HG03520 (cell line): ENCODE measurements around the gene TSPAN3.

Experiments
- ATAC-seq: cut with Tn5 transposase; IDR thresholded peaks from one replicate; pipeline ENCODE4 v1.9.1; 2021; ENCODE audit warnings: mild to moderate bottlenecking, moderate library complexity; ENCODE audit not compliant: unreplicated experiment

The TSPAN3 gene

DNA sequence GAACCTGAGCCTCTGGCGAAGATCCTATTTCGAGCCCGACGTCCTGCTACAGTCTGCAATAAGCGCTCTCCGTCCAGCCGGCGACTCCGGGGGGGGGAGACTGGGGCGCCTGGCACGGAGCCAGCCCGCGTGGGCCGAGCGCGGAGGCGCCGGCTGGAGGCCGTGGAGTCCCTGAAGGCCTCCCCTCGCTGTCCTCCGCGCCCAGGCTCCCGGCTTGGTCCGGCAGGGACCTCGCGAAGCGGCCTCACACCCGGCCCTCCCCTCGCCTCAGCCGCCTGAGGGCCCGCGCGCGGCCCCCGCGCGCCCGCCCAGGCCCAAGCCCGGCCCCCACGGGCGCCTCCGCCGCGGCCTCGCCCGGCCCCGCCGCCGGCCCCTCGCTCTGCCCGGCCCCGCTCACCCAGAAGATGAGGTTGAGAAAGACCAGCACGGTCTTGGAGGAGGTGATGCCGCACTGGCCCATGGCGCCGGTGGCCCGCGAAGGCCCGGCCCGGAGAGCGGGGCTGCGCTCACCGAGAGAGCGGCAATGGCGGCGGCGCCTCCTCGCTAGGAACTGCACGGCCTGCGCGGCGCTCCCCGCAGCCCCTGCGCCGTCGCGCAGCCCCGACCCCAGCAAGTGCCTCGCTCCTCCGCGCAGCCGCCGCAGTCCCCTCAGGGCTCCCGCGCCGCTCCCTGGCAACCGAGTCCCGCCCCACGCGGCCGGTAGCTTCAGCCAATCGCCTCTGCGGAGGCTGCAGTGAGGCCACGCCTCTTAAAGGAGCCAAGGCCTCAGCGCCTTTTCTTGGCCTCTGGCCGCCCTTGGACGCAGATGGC, at the start of gene TSPAN3:
Gene TSPAN3, minus strand, starts transcription at position 615 of the 810 bp plus-strand sequence. Its CDS starts 155 bp downstream, at position 460.
- ATAC-seq, result peak; percentile 90

DNA sequence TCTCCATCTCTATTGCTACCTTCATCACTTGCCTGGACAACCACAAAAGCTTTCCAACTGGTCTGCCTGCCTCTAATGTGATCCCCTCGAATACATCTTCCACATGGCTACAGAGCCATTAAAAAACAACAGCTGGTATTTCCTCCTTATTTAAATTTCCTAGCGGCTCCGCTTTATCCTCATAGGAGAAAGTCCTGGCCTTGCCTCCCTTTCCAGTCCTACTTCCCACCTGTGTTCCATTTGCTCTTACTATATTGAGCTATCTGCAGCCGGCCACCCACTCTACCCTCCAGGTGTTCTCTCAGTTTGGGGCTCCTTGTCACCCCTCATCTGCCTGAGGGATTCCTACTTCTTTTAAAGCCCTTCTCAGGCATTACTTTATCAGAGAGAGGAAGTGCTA, 49.7 kb upstream of the TSPAN3 start:
- ATAC-seq, result no peak

DNA sequence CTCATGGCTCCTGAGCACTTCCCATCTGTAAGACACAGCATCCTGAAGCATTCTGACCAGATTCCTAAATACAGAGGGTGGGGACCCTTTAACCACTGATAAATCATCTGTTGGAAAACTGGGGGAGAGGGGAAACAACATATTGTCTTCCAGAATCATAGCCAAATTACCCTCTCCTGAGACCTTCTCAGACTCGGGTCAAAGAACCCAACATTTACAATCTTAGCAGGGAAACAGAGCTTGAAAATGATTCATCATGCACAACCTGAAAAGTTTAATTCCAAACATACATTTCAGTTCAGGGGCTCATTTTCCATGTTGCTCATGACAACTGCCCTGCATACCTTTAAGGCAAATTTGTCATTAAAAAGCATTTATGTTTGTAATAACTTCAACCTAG, 48.5 kb upstream of the TSPAN3 start:
- no peak for ATAC-seq

DNA sequence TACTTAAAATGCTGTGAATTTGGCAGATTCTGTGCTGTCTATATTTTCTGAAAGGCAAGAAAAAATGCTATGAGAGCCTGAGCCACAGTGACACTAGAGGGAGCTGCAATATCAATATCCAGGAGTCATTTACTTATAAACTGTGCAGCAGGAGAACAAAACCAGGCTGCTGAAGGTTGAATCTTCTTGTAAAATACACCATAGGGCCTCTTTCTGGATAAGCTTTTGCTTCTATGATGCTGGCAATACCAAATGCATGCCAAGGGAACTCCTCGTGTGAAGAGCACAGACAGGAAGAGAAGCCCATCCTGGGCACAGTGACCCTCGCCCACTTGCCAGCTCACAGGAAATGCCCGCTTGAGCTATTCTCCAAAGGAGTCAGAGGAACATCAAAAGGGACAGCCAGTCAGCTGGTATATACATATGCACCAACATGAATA, 48.0 kb upstream of the TSPAN3 start:
- no peak for ATAC-seq

DNA sequence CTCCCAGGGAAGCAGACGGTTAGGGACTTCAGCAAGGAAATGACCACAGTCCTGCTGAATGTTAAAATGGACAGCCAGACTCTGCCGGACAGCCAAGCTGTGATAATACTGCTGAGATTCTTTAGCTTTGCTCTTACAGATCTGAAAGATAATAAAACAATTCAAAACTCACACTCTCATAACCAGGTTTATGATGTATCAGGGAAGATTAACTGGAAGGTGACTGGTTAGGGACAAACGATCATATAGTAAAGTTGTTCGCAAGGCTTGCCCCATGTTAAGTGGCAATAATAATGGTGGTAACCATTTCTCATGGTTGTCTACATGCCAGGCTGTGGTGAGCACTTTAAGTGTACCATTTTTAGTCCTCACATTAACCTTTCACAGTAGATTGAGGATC, 44.3 kb upstream of the TSPAN3 start:
- no peak for ATAC-seq

DNA sequence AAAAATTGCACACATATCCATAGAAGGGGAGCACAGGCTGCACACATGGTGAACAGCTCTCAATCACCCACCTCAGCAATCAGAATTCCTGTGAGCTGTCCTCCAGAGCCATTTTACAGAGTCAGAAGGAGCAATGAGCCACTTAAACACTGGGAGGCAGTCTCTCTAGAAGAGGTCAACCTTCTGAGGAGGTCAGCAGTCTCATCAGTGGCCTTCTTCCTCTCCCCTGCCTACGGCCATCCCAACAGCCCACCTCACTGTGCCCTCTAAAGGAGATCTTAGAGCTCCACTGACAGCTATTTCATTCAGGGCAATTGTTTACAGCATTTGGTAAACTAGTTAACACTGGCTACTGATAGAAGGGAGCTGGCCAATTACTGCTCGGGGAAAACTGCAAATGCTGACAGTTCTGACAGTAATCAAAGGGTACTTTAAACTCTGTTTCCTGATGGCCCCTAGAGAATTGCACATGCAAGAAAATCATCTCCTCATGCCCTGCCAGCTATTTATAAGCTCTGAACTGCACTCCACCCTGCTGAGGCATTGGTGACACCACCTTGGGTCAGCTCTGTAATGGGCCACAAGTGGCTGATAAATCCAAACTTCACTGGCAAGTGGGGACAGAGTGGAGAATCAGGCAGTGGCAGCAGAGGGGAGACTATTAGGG, 42.1 kb upstream of the TSPAN3 start:
- ATAC-seq, result no peak

DNA sequence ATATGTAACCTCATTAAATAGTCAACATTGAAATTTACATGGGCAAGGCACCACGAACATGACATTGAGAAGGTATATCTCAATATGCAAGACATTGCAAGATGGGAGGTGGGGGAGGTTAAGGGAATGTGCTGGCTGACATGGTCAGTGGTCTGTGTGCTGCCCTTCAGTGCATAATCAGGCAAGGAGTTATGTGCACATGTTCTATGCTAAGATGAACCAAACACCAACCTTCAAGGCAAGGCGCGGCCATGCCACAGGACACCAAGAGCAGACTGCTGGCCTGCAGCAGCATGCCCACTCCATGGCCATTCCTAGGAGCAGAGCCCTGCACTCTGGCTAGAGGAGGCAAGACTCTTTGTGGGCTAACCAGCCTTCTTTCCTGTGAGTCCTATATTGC, 40.9 kb upstream of the TSPAN3 start:
- no peak for ATAC-seq

DNA sequence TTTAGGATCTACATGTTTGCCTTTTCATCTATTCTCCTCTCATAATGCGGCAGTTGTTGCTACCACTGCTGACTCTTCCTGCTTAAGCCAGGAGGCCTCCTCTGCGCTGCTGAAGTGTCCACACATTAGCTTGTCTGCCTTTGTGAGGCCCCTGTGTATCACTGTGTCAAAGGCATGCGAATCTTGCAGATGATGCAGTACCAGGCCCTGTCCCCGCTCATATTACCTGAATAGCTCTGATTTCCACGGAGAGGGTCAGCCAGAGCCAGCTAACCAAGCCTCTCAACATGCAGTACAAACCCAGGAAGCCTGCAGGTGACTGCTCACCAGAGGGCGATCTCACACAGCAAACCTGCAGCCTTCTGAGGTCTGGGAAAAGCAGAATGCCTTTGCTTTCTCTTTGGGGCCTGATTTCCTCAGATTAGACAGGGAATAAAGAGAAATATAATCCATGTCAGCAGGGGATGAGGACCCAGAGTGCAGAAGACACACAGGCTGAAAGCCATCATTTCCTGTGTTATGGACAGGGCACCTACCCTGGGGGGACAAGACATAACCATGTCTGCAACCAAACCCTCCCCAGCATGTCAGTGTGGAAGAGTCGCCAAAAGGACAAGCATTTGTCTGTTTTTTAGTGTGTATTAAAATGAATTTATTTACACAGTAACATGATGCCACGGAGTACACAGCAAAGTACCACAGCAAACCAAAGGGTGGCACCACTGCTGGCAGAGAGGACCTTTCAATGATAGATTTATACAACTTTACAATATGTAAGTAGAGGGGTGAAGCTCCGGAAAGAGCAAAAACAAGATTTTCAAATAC, 36.8 kb upstream of the TSPAN3 start:
- ATAC-seq, result no peak

DNA sequence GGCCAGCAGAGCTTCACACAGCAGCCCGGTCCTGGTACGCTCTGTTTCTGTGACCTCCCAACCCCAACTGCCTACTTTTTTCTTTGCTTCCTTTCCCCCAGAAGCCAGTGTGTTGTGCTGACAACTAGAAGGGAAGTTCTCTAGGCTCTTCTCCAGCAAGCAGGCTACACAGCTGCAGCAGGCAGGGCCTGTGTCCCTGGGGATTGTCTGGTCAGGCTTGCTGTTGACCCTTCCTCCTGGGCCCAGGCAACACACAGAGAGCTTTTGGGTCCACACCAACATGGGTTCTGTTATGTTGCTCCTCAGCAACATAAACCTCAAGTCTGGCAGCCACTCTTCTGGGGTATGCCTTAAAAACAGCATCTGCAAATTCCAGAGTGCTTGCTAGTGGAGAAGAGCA, 36.2 kb upstream of the TSPAN3 start:
- ATAC-seq, result no peak

DNA sequence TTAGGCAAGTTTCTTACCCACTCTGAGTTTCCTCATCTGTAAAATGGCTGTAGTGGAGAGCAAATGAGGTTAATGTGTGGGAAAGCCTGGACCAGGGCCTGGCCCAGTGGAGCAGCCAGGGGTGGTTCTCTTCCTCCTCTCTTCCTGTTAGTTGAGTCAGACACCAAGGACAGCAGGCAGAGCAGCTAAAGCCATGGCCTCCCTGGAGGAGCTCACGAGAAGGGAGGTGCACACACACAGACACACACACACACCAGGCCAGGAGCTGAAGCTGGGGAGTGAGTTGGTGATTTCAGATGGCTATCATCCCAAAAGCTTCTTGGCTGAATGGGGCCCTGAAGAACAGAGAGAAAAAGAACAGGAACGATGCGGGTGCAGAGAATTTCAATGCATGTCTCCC, 33.2 kb upstream of the TSPAN3 start:
- ATAC-seq, result no peak

DNA sequence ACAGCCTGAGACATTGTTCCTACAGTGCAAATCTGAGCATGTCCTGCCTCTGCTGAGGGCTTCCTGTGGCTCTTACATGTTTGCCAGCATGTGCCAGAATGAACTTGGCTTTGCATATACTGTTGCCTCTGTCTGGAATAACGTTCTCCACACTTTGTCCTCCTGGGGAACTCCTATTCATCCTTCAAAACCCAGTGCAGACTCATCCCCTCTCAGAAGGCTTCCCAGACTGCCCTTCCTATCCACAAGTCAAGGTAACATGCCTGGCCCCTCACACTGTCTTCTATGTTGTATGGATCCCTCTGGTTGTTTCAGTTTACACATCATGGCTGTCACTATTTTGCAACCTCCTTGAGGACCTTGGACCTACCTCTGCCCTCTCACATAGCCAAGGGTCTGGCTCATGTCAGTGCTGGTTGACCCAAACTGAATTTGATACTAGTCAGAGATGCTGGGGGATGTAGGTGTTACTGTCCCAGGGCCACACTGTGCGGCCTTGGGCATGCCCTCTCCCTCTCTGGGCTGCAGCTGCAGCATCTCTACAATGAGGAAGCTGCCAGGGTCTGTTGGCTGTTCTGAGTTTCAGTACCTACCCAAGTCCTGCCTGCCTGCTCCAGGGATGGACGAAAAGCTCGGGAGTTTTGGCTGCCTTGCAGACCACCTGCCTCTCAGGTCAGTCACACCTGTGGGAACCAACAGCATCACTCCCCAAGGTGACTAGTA, 29.0 kb upstream of the TSPAN3 start:
- ATAC-seq, result no peak

DNA sequence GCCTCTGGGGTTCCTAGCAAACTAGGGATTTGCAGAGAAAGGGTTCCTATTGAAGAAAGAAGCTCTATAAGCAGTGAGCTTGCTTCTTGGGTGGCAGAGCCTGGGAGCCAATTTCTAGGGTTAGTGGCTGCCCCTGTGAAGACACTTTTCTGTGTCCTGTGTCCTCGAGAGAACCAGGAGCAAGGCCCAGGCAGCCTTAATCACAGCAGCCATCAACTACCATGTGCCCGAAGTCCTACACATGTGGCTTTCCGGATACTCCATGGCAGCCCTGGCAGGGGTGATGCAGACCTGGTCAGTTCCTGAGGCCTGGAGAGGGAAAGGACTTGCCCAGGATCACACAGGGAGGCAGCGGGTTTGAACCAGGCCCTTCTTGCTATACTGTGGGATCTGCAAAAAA, 27.7 kb upstream of the TSPAN3 start:
- ATAC-seq, result no peak

DNA sequence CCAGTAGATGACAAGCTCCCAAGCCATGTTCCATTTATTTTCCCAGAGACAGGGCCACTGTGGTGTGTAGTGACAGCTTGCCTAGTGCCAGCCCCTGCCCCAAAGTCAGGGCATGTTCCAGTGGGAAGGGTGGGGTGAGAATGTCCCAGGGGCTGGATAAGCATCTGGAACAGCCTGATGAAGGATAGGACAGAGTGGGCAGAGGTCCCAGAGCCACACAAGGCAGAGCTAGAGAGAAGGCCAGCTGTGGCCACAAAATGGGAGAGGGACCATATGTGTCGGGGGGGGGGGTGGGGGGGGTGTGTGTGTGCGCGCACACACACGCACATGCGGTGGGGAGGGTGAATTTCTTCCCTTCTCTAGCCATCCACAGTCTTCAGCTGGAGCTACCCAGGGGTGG, 27.0 kb upstream of the TSPAN3 start:
- ATAC-seq, result no peak

DNA sequence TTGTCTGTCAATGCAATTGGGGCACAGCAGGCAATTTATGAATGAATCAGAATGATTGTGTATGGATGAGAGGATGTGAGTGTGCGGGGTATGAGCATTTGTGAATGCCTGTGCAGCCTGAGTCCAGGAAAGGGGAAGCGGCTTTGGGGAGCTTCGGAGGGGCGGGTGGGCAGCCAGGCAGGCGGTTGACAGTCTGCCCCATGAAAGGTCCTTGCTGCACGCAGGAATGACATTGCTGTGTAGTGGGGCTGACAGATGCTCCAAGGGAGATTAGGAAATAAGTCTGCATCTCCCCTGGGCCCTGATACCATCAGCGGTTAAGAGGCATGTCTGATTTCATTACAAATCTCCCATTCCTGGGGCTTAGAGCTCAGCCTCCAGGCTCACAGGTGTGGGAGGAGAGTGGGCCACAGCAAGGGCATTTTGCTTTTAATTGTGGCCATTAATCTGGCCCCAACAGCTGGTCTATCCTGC, 26.4 kb upstream of the TSPAN3 start:
- no peak for ATAC-seq

DNA sequence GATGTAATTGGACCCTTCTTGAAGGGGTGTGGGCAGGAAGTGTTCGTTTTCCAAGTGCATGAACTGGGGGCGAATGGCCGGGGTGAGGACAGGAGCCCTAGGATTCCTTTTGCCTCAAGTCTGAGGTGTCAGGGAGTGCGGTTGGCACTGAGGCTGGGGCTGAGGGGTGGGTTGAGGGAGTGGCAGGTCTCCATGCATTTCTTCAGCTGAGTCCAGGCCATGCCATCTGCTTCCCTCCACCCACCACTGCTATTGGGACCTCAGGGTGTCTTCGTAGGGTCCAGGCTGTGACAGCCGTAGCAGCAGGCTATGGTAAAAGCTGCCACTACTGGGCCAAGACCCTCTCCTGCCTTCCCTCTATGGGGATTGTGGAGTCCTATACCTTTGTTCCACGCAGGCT, 25.6 kb upstream of the TSPAN3 start:
- no peak for ATAC-seq

DNA sequence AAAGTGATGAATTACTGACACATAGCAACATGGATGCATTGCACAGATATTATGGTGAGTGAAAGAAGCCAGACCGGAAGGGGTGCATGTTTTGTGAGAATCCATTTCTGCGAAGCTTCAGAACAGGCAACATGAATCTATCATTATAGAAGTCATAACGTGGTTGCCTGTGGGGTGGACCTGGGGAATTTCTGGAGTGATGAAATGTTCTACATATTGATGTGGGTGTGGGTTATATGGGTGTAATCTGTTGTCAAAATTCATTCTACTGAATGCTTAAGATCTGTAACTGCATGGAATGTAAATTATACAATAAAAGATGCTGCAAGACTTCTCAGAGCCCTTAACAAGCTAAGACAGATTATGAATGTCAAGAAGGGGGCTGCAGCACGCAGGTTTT, 25.2 kb upstream of the TSPAN3 start:
- ATAC-seq, result no peak

DNA sequence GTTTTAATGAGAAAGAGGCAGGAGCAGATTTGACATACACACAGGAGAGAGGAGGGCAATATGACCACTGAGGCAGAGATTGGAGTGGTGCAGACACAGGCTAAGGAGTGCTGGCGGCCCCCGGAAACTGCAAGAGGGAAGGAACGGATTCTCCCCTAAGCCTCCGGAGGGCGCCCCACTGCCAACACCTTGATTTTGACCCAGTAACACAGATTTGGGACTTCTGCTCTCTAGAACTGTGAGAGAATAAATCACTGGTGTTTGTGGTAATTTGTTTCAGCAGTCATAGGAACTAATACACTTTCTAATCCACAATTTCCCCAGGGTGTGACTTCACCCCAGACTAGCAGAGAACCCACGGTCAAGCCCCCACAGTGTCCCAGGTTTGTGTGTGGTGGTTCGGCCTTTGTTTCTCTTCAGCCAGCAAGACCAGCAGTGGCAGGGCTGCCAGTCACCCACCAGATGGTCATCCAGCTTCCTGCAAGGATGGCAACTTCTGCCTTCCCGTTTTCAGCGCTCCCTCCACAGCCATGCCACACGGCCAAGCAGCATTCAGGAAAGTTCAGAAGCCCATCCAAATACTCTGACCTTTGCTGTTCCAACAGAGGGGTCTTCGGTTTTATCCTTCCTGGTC, 23.6 kb upstream of the TSPAN3 start:
- no peak for ATAC-seq

DNA sequence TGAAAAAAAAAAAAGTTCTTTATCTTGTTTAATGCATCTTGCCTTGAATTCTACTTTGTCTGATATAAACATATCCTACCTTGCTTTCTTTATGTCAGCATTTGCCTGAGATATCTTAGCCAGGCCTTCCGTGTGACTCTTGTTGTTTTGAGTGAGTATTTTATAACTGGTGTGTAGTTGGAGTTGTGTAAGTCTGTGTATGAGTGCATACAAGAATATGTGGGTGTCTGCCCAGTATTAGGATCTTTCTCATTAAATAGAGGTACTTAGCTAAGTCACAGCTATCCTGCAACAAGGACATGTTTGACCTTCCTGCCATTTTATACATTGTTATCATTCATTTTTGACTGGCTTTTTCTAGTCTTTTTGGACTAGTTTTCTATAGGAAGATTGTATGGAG, 22.5 kb upstream of the TSPAN3 start:
- no peak for ATAC-seq

DNA sequence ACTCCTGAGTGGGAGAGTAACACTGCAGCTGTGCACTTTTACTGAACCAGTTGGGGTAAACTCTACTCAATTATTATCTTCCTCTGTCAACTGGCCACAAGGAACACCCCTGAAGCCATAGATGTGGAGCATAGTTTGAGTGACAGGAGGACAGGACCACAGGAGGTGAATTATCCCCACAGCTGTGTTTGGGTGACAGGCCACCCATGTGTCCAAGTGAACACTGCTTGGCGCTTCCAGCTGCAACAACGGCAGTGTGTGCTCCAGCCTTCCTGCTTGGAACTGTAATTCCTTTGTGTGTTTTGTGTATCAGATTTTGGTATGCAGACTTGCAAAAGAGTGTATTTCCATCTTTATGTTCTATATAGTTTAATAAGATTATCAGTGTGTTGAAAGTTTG, 20.2 kb upstream of the TSPAN3 start:
- no peak for ATAC-seq

DNA sequence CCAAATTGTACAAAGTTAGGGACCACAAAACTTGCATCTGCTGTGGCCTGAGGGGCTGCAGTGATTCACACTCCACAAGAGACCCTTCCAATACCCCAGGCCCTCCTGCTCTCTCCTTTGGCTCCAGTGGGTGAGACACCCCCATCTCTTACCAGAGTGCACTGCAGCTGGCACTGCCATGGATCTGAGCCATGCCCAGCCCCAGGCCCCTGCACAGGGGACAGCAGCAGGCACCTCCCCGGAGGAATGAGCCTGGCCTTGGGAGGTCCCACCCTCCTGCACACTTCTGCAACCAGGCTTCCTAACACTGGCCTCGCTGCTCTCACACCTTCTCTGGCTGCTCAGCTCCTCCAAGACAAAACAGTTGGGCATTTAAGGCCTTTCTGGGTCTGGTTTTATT, 16.3 kb upstream of the TSPAN3 start:
- ATAC-seq, result no peak
